Caco-2 (cell line): ENCODE data around the gene CEP55. TPM values are rescaled to one million over a fixed set of nuclear protein-coding genes. Genes with fewer than 3 reads are reported as not detected.

ENCODE experiments used
- BruUV-seq: library from RNA; stranded (reverse); fragments of 400-500 nt; replicated peaks from 2 replicates; lab custom pipeline; 2021; lab: Mats Ljungman, UMichigan
- CTCF ChIA-PET: fragments of 300-600 bp; sonication (Branson Sonifier 250); formaldehyde crosslinking; loops from one replicate; lab custom pipeline; 2022; ENCODE audit warnings: antibody characterized with exemption; lab: Charles Lee
- POLR2A ChIA-PET: fragments of 300-600 bp; sonication (Branson Sonifier 250); formaldehyde crosslinking; loops from one replicate; lab custom pipeline; 2022; ENCODE audit warnings: antibody characterized with exemption; lab: Charles Lee
- DNase-seq, 2 experiments: peaks; one replicate each; pipeline versions ENCODE4 v3.0.0 to v3.0.0-alpha.2; 2020 to 2022
- H3K27me3 ChIP-seq: replicated peaks from 2 replicates; pipeline ENCODE4 v1.6.0; 2011; ENCODE audit warnings: low read length; ENCODE audit not compliant: control insufficient read depth, insufficient read depth
- H3K36me3 ChIP-seq: 2 replicates; pipeline ENCODE4 v1.5.1; 2011; ENCODE audit warnings: low read length; ENCODE audit not compliant: control insufficient read depth, insufficient read depth
- H3K4me1 ChIP-seq: fragments of 250-450 bp; sonication (Bioruptor Pico); 2 replicates; pipeline ENCODE4 v1.5.1; 2020; ENCODE audit warnings: mild to moderate bottlenecking
- H3K4me3 ChIP-seq: 2 replicates; pipeline ENCODE4 v1.5.1; 2011; ENCODE audit warnings: low read depth, mild to moderate bottlenecking, control low read depth, low read length
- H3K9me3 ChIP-seq: fragments of 250-450 bp; sonication (Bioruptor Pico); 2 replicates; pipeline ENCODE4 v1.5.1; 2020; ENCODE audit warnings: mild to moderate bottlenecking, moderate library complexity
- H3K27ac Mint-ChIP-seq: one replicate; pipeline ENCODE4 v1.8.0; 2022; ENCODE audit warnings: mixed read lengths; ENCODE audit not compliant: unreplicated experiment
- H3K27me3 Mint-ChIP-seq: one replicate; pipeline ENCODE4 v1.8.0; 2022; ENCODE audit warnings: mixed read lengths; ENCODE audit not compliant: insufficient read depth, unreplicated experiment
- H3K36me3 Mint-ChIP-seq: one replicate; pipeline ENCODE4 v1.8.0; 2022; ENCODE audit warnings: mild to moderate bottlenecking, mixed read lengths; ENCODE audit not compliant: insufficient read depth, unreplicated experiment
- H3K4me1 Mint-ChIP-seq: one replicate; pipeline ENCODE4 v1.8.0; 2022; ENCODE audit warnings: low read depth, mixed read lengths; ENCODE audit not compliant: unreplicated experiment
- H3K4me3 Mint-ChIP-seq: one replicate; pipeline ENCODE4 v1.8.0; 2022; ENCODE audit warnings: mild to moderate bottlenecking, moderate library complexity, mixed read lengths; ENCODE audit not compliant: unreplicated experiment
- H3K9me3 Mint-ChIP-seq: one replicate; pipeline ENCODE4 v1.8.0; 2022; ENCODE audit warnings: mixed read lengths; ENCODE audit not compliant: unreplicated experiment
- intact Hi-C: fragments of 100-400 bp; cut with micrococcal nuclease; formaldehyde crosslinking; loops from one replicate; pipeline ENCODE4 v1.10.0; 2022; ENCODE audit not compliant: unreplicated experiment
- total RNA-seq: library from RNA; stranded (reverse); gene quantifications from 2 replicates; pipeline ENCODE4 v1.2.3, GENCODE V29; 2022
- TF ChIP-seq, protein P1 (sequence below), 2 experiments: fragments of 200-600 bp in 1 of 2; IDR thresholded peaks; 1 replicate in 1 of 2; 2 replicates in 1 of 2; pipeline versions ENCODE4 v1.5.1 to v1.8.0; 2011 to 2022; ENCODE audit warnings: antibody characterized with exemption in 1 of 2, control low read depth in 1 of 2, inconsistent platforms in 1 of 2, low read depth in 1 of 2, low read length in 1 of 2, mild to moderate bottlenecking in 1 of 2, moderate library complexity in 1 of 2; ENCODE audit not compliant: insufficient read depth in 1 of 2, severe bottlenecking in 1 of 2, unreplicated experiment in 1 of 2

CEP55 gene
- total RNA-seq, 1 experiment from 2014 or later, result 65.3 TPM

GRCh38 chr10:93515071-93516005 lies 18.9 kb downstream of the CEP55 start:
- intact Hi-C loops, result no loop called here
- H3K4me3 ChIP-seq, result no peak overlapping the region
- ChIA-PET POLR2A (no interaction called here), CTCF (no interaction called here)
- H3K4me3 Mint-ChIP-seq, result no peak overlapping the region
- H3K4me1 Mint-ChIP-seq, result peaks cover 3% of the 10 kb centered on the region
- no peak for DNase-seq
- no peaks in the 10 kb centered on the region for H3K9me3 Mint-ChIP-seq
- TF ChIP-seq, protein P1, sequence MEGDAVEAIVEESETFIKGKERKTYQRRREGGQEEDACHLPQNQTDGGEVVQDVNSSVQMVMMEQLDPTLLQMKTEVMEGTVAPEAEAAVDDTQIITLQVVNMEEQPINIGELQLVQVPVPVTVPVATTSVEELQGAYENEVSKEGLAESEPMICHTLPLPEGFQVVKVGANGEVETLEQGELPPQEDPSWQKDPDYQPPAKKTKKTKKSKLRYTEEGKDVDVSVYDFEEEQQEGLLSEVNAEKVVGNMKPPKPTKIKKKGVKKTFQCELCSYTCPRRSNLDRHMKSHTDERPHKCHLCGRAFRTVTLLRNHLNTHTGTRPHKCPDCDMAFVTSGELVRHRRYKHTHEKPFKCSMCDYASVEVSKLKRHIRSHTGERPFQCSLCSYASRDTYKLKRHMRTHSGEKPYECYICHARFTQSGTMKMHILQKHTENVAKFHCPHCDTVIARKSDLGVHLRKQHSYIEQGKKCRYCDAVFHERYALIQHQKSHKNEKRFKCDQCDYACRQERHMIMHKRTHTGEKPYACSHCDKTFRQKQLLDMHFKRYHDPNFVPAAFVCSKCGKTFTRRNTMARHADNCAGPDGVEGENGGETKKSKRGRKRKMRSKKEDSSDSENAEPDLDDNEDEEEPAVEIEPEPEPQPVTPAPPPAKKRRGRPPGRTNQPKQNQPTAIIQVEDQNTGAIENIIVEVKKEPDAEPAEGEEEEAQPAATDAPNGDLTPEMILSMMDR (IDR thresholded peaks at IDR 0.05; ENCODE audit: insufficient read depth in 1 of 2, low read depth in 1 of 2, low read length in 1 of 2, severe bottlenecking in 1 of 2, unreplicated experiment in 1 of 2), result no peak
- BruUV-seq, result no TSS peak
- no peak overlapping the region for H3K27ac Mint-ChIP-seq
- H3K9me3 ChIP-seq, result peaks cover 3% of the 10 kb centered on the region; the same call in 1 of the 2 replicates
- peaks cover 5% of the 10 kb centered on the region for H3K36me3 ChIP-seq
- no peaks in the 10 kb centered on the region for H3K4me1 ChIP-seq
- no peaks in the 10 kb centered on the region for H3K27me3 ChIP-seq
- H3K36me3 Mint-ChIP-seq, result peaks cover 72% of the 10 kb centered on the region
- H3K27me3 Mint-ChIP-seq, result no peaks in the 10 kb centered on the region

GRCh38 chr10:93516006-93516380 lies 19.6 kb downstream of the CEP55 start:
- ChIA-PET POLR2A (no interaction called here), CTCF (no interaction called here)
- H3K4me3 ChIP-seq, result no peak overlapping the region
- no peaks in the 10 kb centered on the region for H3K9me3 Mint-ChIP-seq
- peaks cover 5% of the 10 kb centered on the region for H3K36me3 ChIP-seq
- no peaks in the 10 kb centered on the region for H3K4me1 Mint-ChIP-seq
- no peaks in the 10 kb centered on the region for H3K27me3 Mint-ChIP-seq
- TF ChIP-seq, protein P1 (IDR thresholded peaks at IDR 0.05; ENCODE audit: insufficient read depth in 1 of 2, low read depth in 1 of 2, low read length in 1 of 2, severe bottlenecking in 1 of 2, unreplicated experiment in 1 of 2), result no peak
- no peaks in the 10 kb centered on the region for H3K4me1 ChIP-seq
- no peak overlapping the region for H3K4me3 Mint-ChIP-seq
- DNase-seq, result no peak
- no peaks in the 10 kb centered on the region for H3K27me3 ChIP-seq
- intact Hi-C loops, result no loop called here
- H3K27ac Mint-ChIP-seq, result no peak overlapping the region
- BruUV-seq, result no TSS peak
- peaks cover 70% of the 10 kb centered on the region for H3K36me3 Mint-ChIP-seq
- H3K9me3 ChIP-seq, result peaks cover 3% of the 10 kb centered on the region; the same call in 1 of the 2 replicates

DNA sequence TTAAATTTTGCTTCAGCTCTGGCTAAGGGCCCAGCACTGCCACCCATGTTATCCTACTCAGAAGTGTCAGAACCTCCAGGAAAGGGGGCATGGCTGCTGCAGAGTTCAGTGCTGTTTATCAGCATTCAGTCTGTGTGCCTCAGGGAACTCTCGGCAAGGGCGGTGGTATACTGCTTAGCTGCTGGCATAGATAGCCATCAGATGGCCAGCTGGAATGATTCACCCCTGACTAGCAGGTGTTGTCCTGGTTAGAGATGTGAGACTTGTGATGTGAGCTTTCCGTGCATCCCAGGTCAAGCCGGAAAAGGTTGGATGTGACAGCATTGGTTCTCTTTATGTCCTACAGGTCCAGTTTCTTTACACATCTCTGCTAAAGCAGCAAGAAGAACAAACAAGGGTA lies 22.1 kb downstream of the CEP55 start:
- H3K4me3 Mint-ChIP-seq, result no peak overlapping the region
- peaks cover 5% of the 10 kb centered on the region for H3K36me3 ChIP-seq
- no peak for DNase-seq
- no peak overlapping the region for H3K4me3 ChIP-seq
- H3K27me3 ChIP-seq, result no peaks in the 10 kb centered on the region
- H3K9me3 ChIP-seq, result peaks cover 3% of the 10 kb centered on the region; the same call in 1 of the 2 replicates
- no TSS peak for BruUV-seq
- POLR2A ChIA-PET, result no interaction called here
- H3K27me3 Mint-ChIP-seq, result no peaks in the 10 kb centered on the region
- intact Hi-C loops, result no loop called here
- H3K4me1 Mint-ChIP-seq, result no peaks in the 10 kb centered on the region
- TF ChIP-seq, protein P1 (IDR thresholded peaks at IDR 0.05; ENCODE audit: insufficient read depth in 1 of 2, low read depth in 1 of 2, low read length in 1 of 2, severe bottlenecking in 1 of 2, unreplicated experiment in 1 of 2), result no peak
- no peaks in the 10 kb centered on the region for H3K9me3 Mint-ChIP-seq
- peaks cover 89% of the 10 kb centered on the region for H3K36me3 Mint-ChIP-seq
- H3K27ac Mint-ChIP-seq, result no peak overlapping the region
- no peaks in the 10 kb centered on the region for H3K4me1 ChIP-seq
- CTCF ChIA-PET, result interaction anchor here (0.6 kb wide), 1 partner anchor 150 kb away, joined by 5 read pairs; no protein-coding TSS in a partner anchor
